GM12878 (cell line): ENCODE measurements around the gene GUCY2D. TPM values are rescaled to one million over a fixed set of nuclear protein-coding genes. Genes with fewer than 3 reads are reported as not detected.

ENCODE experiments used
- ATAC-seq: fragments of 200-7000 bp; cut with Tn5 transposase; 3 replicates; pipeline ENCODE4 v1.9.1; 2020; ENCODE audit warnings: mild to moderate bottlenecking, moderate library complexity
- BruUV-seq: library from RNA; stranded (reverse); fragments of 400-500 nt; replicated peaks from 2 replicates; lab custom pipeline; 2021; lab: Mats Ljungman, UMichigan
- CTCF ChIA-PET: fragments of 300-600 bp; sonication (Branson Sonifier 250); formaldehyde crosslinking; extraction: SDS; loops from one replicate; lab custom pipeline; 2021; ENCODE audit warnings: inconsistent platforms; lab: Yijun Ruan, JAX
- POLR2A ChIA-PET: fragments of 350-600 bp; formaldehyde crosslinking; extraction: SDS; loops from one replicate; lab custom pipeline; 2021; ENCODE audit warnings: inconsistent platforms; lab: Charles Lee
- RAD21 ChIA-PET: fragments of 300-600 bp; sonication (Branson Sonifier 250); formaldehyde crosslinking; loops from one replicate; lab custom pipeline; 2023; ENCODE audit warnings: antibody characterized with exemption; ENCODE audit not compliant: unreplicated experiment; lab: Charles Lee
- SMC1A ChIA-PET: fragments of 300-600 bp; sonication (Branson Sonifier 250); formaldehyde crosslinking; loops from one replicate; lab custom pipeline; 2023; ENCODE audit not compliant: unreplicated experiment, uncharacterized antibody; lab: Charles Lee
- DNase-seq: peaks from one replicate; pipeline ENCODE4 v3.0.0-alpha.2; 2011; ENCODE audit warnings: low read depth, low spot score
- FAIRE-seq: peaks from 3 replicates; lab custom pipeline; 2011; peaks lifted over from hg19 to GRCh38; lab: Jason Lieb, UNC
- H2AFZ ChIP-seq: 2 replicates; pipeline ENCODE4 v1.6.0; 2011; ENCODE audit warnings: low read depth, low read length, control low read depth; ENCODE audit not compliant: control insufficient read depth
- H3K27ac ChIP-seq: 2 replicates; pipeline ENCODE4 v1.5.1; 2011; ENCODE audit warnings: control low read depth; ENCODE audit not compliant: control insufficient read depth, insufficient read depth
- H3K27me3 ChIP-seq, 2 experiments: replicated peaks in 1 of 2; 2 replicates each; pipeline versions ENCODE4 v1.6.0 to v1.6.1; 2011; ENCODE audit warnings: low read length in 1 of 2; ENCODE audit not compliant: control insufficient read depth in 2 of 2, insufficient read depth in 2 of 2
- H3K36me3 ChIP-seq, 2 experiments: 2 replicates each; pipeline ENCODE4 v1.5.1; 2011; ENCODE audit warnings: low read length in 1 of 2; ENCODE audit not compliant: control insufficient read depth in 2 of 2, insufficient read depth in 2 of 2
- H3K4me1 ChIP-seq: 2 replicates; pipeline ENCODE4 v1.6.1; 2011; ENCODE audit warnings: mild to moderate bottlenecking, low read length, moderate library complexity, mixed read lengths; ENCODE audit not compliant: control insufficient read depth, insufficient read depth
- H3K4me2 ChIP-seq: 2 replicates; pipeline ENCODE4 v1.6.0; 2011; ENCODE audit warnings: control low read depth; ENCODE audit not compliant: control insufficient read depth, insufficient read depth
- H3K4me3 ChIP-seq: fragments of 200-600 bp; sonication (generic); 2 replicates; pipeline ENCODE4 v1.5.1; 2016
- H3K79me2 ChIP-seq: 2 replicates; pipeline ENCODE4 v1.6.0; 2011; ENCODE audit warnings: low read length; ENCODE audit not compliant: control insufficient read depth, insufficient read depth
- H3K9ac ChIP-seq: 2 replicates; pipeline ENCODE4 v1.8.0; 2011; ENCODE audit warnings: low read length, control low read depth, mixed read lengths; ENCODE audit not compliant: control insufficient read depth, insufficient read depth
- H3K9me3 ChIP-seq: replicated peaks from 3 replicates; pipeline ENCODE4 v1.5.1; 2011; ENCODE audit warnings: mild to moderate bottlenecking, low read length; ENCODE audit not compliant: control insufficient read depth, insufficient read depth
- H4K20me1 ChIP-seq: 2 replicates; pipeline ENCODE4 v1.6.0; 2011; ENCODE audit not compliant: control insufficient read depth, insufficient read depth
- ATF2 ChIP-seq: IDR thresholded peaks from 2 replicates; pipeline ENCODE4 v1.6.1; 2012; ENCODE audit warnings: low read length, inconsistent platforms
- CEBPB ChIP-seq, 2 experiments: fragments of 150-350 bp in 1 of 2; IDR thresholded peaks; 2 replicates each; pipeline ENCODE4 v1.6.1; 2012 to 2014; ENCODE audit warnings: low read depth in 2 of 2, low read length in 2 of 2, borderline replicate concordance in 1 of 2, inconsistent platforms in 1 of 2
- RELB ChIP-seq: fragments of 450-650 bp; IDR thresholded peaks from 2 replicates; pipeline ENCODE4 v1.6.1; 2017; ENCODE audit warnings: low read depth, mild to moderate bottlenecking, moderate library complexity
- SREBF1 ChIP-seq: IDR thresholded peaks from 2 replicates; pipeline ENCODE4 v1.6.1; 2012; ENCODE audit warnings: mild to moderate bottlenecking, low read length
- TBL1XR1 ChIP-seq: IDR thresholded peaks from 2 replicates; pipeline ENCODE4 v1.6.1; 2012; ENCODE audit warnings: low read depth, low read length, improper control_type of control experiment
- TCF3 ChIP-seq: IDR thresholded peaks from 2 replicates; pipeline ENCODE4 v1.6.1; 2012; ENCODE audit warnings: low read depth, mild to moderate bottlenecking, low read length, borderline replicate concordance; ENCODE audit not compliant: insufficient read depth
- WGBS: methylation state at CpG from one replicate; pipeline ENCODE4 v1.1.6; 2016; ENCODE audit warnings: low lambda C conversion rate; ENCODE audit not compliant: insufficient replicate concordance, insufficient coverage; ENCODE audit errors: missing lambda C conversion rate; 5-methylcytosine and 5-hydroxymethylcytosine counted together
- in situ Hi-C: fragments of 300-500 bp; cut with MboI; formaldehyde crosslinking; loops from 9 replicates; pipeline ENCODE4 v1.14.3; 2018; ENCODE audit warnings: mixed read lengths
- intact Hi-C: fragments of 100-400 bp; cut with micrococcal nuclease; formaldehyde crosslinking; loops from one replicate; pipeline ENCODE4 v1.14.2; 2022; ENCODE audit not compliant: unreplicated experiment
- polyA plus RNA-seq, 11 experiments: library from polyadenylated mRNA; depleted of rRNA in 4 of 11; unstranded in 6 of 11; stranded (reverse) in 5 of 11; fragments of >200 nt; fragmentation: Nextera tagmentation in 4 of 11; fragmentation: Illumina TruSeq in 1 of 11; extraction: Ambion mirVana in 4 of 11; extraction: Trizol in 1 of 11; gene quantifications; 1 replicate in 1 of 11; 2 replicates in 10 of 11; pipeline versions ENCODE4 v1.2.1 to v1.2.3, GENCODE V29; 2011 to 2016; ENCODE audit warnings: inconsistent platforms in 2 of 11, missing spikeins in 2 of 11, low read depth in 1 of 11
- total RNA-seq, 4 experiments: library from RNA; depleted of rRNA in 3 of 4; stranded (reverse); fragments of >200 nt in 3 of 4; fragmentation: Illumina TruSeq in 1 of 4; extraction: Trizol in 1 of 4; gene quantifications; 2 replicates each; pipeline versions ENCODE4 v1.2.1 to v1.2.3, GENCODE V29; 2013 to 2021

GUCY2D gene
- total and polyA plus RNA-seq, 10 of the 15 experiments (the other 5 are each of a cell fraction or from before 2014, with no cell fraction given) = not detected

DNA sequence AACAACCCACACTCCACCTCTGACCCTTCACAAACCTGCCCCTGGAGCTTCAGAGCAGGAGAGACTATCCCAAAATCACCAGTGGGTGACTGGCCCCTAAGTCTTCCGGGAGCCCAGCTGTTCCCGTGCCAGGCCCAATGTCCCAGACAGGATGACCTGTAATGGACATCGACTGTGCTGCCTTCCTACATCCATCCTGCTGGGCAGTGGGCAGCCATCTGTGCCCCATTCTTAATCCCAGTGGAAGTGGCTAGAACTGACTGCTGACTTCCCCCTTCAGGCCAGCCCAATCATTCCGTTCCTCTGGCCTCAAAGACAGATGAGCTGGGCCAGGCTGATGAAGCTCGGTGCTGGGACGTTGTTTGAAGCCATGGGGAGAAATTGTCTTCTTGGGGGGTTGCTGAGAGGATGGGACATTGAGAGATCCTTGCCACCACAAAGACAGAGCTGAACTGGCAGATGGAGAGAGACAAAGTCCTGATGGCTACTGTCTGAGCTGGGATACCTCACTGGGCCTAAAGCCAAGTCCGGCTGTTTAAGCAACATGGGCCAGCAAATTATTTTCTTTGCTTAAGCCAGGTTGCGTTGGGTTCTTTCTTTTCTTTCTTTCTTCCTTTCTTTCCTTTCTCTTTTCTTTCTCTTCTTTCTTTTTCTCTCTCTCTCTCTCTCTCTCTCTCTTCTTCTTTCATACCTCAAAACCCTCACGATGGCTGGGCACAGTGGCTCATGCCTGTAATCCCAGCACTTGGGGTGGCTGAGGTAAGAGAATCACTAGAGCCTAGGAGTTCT lies 18.6 kb downstream of the GUCY2D start:
- H3K4me3 ChIP-seq = no peak overlapping the region
- no peak overlapping the region for H3K9ac ChIP-seq
- BruUV-seq = no TSS peak
- ChIA-PET RAD21 (interaction anchor here (1.1 kb wide), 1 partner anchor 32 kb away, joined by 4 read pairs; no protein-coding TSS in a partner anchor), POLR2A (interaction anchor here (1.1 kb wide), 1 partner anchor 21 kb away, joined by 3 read pairs; no protein-coding TSS in a partner anchor), SMC1A (interaction anchor here (1.2 to 4.7 kb wide), 3 partner anchors 19 to 38 kb away, joined by 4 to 32 read pairs (median 8); no protein-coding TSS in a partner anchor), CTCF (interaction anchor here (0.9 to 5.5 kb wide), 4 partner anchors 20 to 121 kb away, joined by 3 to 87 read pairs (median 4); no protein-coding TSS in a partner anchor)
- ATAC-seq (no peak), DNase-seq (no peak), FAIRE-seq (no peak)
- H3K27me3 ChIP-seq = peaks cover 3 to 5% of the 10 kb centered on the region in 2 experiments; a peak in 3 of 4 replicates
- H3K9me3 ChIP-seq = no peaks in the 10 kb centered on the region
- no peak for TF ChIP-seq TCF3
- TF ChIP-seq CEBPB (IDR thresholded peaks at IDR 0.05; ENCODE audit: borderline replicate concordance in 1 of 2, low read depth in 2 of 2, low read length in 2 of 2) = no peak
- TF ChIP-seq SREBF1 = no peak
- TF ChIP-seq ATF2 = no peak
- TF ChIP-seq RELB = no peak
- TF ChIP-seq TBL1XR1 = no peak
- intact Hi-C loops (no loop called here), in situ Hi-C loops (no loop called here)
- no peak overlapping the region for H2AFZ ChIP-seq
- no peak overlapping the region for H3K27ac ChIP-seq
- no peaks in the 10 kb centered on the region for H3K79me2 ChIP-seq
- WGBS = 26% methylated on average over 9 of the region's 9 CpGs
- H3K4me2 ChIP-seq = no peak overlapping the region
- H3K36me3 ChIP-seq = no peaks in the 10 kb centered on the region
- H4K20me1 ChIP-seq = no peaks in the 10 kb centered on the region
- H3K4me1 ChIP-seq = no peaks in the 10 kb centered on the region
